ENCODE measurements around the gene RMRP.
"Not testable (repeated sequence)": the region's sequence is repeated elsewhere in the genome, so short reads cannot be mapped to it uniquely, and the experiment has no call there.

GRCh38 chr9:35645736-35646135 lies 12.1 kb downstream of the RMRP start:
- TF ChIP-seq, protein P1, sequence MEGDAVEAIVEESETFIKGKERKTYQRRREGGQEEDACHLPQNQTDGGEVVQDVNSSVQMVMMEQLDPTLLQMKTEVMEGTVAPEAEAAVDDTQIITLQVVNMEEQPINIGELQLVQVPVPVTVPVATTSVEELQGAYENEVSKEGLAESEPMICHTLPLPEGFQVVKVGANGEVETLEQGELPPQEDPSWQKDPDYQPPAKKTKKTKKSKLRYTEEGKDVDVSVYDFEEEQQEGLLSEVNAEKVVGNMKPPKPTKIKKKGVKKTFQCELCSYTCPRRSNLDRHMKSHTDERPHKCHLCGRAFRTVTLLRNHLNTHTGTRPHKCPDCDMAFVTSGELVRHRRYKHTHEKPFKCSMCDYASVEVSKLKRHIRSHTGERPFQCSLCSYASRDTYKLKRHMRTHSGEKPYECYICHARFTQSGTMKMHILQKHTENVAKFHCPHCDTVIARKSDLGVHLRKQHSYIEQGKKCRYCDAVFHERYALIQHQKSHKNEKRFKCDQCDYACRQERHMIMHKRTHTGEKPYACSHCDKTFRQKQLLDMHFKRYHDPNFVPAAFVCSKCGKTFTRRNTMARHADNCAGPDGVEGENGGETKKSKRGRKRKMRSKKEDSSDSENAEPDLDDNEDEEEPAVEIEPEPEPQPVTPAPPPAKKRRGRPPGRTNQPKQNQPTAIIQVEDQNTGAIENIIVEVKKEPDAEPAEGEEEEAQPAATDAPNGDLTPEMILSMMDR (IDR thresholded peaks at IDR 0.05; ENCODE audit: low read depth, low read length) = not testable (repeated sequence)
- TF ChIP-seq POLR2A (IDR thresholded peaks at IDR 0.05; ENCODE audit: extremely low read depth, insufficient read length); MYC (IDR thresholded peaks at IDR 0.05; ENCODE audit: low read depth, low read length): not testable (repeated sequence)
